Stomach (tissue), 4 donors: ENCODE results near the gene GCNT1.

Experiments used
- EP300 ChIP-seq: sonication (generic); formaldehyde crosslinking; IDR thresholded peaks from one replicate; pipeline ENCODE4 v1.6.1; 2017; ENCODE audit warnings: antibody characterized with exemption
- POLR2A ChIP-seq, 4 donors: fragments of 450-650 bp; IDR thresholded peaks; one replicate each; pipeline ENCODE4 v1.6.1; 2016; ENCODE audit warnings: antibody characterized with exemption in 4 of 4, control low read depth in 2 of 4, mild to moderate bottlenecking in 1 of 4, moderate library complexity in 1 of 4
- TF ChIP-seq, protein P1 (sequence below), 7 experiments: fragments of 450-650 bp in 4 of 7; fragments of 200-600 bp in 3 of 7; sonication (generic) in 3 of 7; IDR thresholded peaks; one replicate each; pipeline ENCODE4 v1.5.1; 2016 to 2019; ENCODE audit warnings: antibody characterized with exemption in 7 of 7, control low read depth in 2 of 7, mild to moderate bottlenecking in 1 of 7

DNA sequence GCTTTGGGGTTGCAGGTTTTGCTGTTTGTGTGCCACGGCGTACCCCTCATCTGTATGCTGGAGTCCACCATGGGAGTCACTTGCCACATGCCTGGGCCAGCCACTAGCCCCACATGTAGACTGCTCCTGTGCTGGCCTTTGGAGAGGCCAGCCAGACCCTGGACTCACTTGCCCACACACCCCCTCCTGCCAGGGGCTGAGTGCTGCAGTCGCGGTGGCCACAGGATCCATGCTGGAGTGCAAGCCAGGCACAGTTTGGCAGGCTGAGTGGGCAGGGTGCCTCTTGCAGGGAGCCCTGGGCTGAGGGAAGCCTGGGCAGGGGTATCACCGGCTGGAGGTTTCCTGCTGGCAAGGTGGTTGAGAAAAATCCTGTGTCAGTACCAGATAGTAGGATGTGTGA lies 25.6 kb upstream of the GCNT1 start:
- TF ChIP-seq, protein P1, sequence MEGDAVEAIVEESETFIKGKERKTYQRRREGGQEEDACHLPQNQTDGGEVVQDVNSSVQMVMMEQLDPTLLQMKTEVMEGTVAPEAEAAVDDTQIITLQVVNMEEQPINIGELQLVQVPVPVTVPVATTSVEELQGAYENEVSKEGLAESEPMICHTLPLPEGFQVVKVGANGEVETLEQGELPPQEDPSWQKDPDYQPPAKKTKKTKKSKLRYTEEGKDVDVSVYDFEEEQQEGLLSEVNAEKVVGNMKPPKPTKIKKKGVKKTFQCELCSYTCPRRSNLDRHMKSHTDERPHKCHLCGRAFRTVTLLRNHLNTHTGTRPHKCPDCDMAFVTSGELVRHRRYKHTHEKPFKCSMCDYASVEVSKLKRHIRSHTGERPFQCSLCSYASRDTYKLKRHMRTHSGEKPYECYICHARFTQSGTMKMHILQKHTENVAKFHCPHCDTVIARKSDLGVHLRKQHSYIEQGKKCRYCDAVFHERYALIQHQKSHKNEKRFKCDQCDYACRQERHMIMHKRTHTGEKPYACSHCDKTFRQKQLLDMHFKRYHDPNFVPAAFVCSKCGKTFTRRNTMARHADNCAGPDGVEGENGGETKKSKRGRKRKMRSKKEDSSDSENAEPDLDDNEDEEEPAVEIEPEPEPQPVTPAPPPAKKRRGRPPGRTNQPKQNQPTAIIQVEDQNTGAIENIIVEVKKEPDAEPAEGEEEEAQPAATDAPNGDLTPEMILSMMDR (IDR thresholded peaks at IDR 0.05) = no peak
- no peak for TF ChIP-seq POLR2A (IDR thresholded peaks at IDR 0.05)
- no peak for TF ChIP-seq EP300
